Measurements from ENCODE around the gene LRMDA. TPM values are rescaled to one million over a fixed set of nuclear protein-coding genes. Genes with fewer than 3 reads are reported as not detected.

The LRMDA gene
- total and polyA plus RNA-seq, 2 of the 4 experiments (the other 2 are of a cell fraction) = 0.07 TPM; not detected in 1

DNA sequence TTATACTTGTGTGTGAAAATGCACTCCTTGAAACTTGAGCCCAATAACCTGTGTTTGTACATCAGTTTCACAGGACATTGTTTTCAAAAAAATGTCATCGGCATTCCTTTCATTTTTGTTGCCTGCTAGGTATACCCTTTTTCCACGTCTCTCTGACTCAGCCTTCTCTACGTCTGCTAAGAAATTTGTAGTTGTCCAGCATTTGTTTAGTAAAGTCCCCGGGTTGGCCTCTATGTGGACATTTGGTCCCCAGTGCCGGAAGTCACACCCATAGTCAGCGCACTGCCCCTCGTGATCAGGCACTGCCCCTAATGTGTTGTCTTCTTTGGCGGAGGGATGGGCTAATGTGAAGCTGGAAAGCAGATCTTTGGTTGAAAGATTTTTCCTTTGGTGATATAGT lies 222.3 kb downstream of the LRMDA start:
- Histone ChIP-seq H3K79me1 (ENCODE audit: low read depth in 1 of 2, low read length in 2 of 2) (no peaks in the 10 kb centered on the region), H3K4ac (ENCODE audit: low read depth, low read length) (no peak overlapping the region), H2AK5ac (ENCODE audit: low read depth, low read length) (no peak overlapping the region), H2AK9ac (replicated peaks; ENCODE audit: low read depth, low read length, poor library complexity) (no peak overlapping the region), H3K27ac (ENCODE audit: insufficient read depth, low read length) (no peak overlapping the region), H3K36me3 (ENCODE audit: control insufficient read depth, insufficient read depth, low read length) (no peaks in the 10 kb centered on the region), H3K9me3 (ENCODE audit: control insufficient read depth, insufficient read depth, low read length) (no peaks in the 10 kb centered on the region), H4K8ac (ENCODE audit: low read depth in 2 of 2, low read length in 2 of 2) (no peak overlapping the region), H2BK120ac (ENCODE audit: low read depth, low read length) (no peak overlapping the region), H2BK15ac (ENCODE audit: low read depth, low read length) (no peak overlapping the region), H4K20me1 (ENCODE audit: insufficient read depth, low read length) (no peaks in the 10 kb centered on the region), H3K4me3 (ENCODE audit: insufficient read depth, low read depth, low read length) (no peak overlapping the region), H3K27me3 (ENCODE audit: control insufficient read depth, insufficient read depth, low read length) (no peaks in the 10 kb centered on the region; the same call in 1 of the 2 replicates), H3K4me1 (ENCODE audit: control insufficient read depth, insufficient read depth, low read length) (no peaks in the 10 kb centered on the region), H2AFZ (replicated peaks; ENCODE audit: low read length, poor library complexity) (no peak overlapping the region), H2BK20ac (ENCODE audit: low read depth, low read length) (no peak overlapping the region), H2BK5ac (ENCODE audit: low read depth, low read length, poor library complexity, severe bottlenecking) (no peak overlapping the region), H3K23ac (ENCODE audit: low read depth, low read length) (no peak overlapping the region), H3K9ac (ENCODE audit: low read depth, low read length) (no peak overlapping the region), H3K14ac (replicated peaks; ENCODE audit: low read depth, low read length) (no peak overlapping the region), H3K9me1 (ENCODE audit: insufficient read depth, low read length) (no peaks in the 10 kb centered on the region), H4K5ac (ENCODE audit: low read depth, low read length) (no peak overlapping the region), H4K91ac (ENCODE audit: insufficient read depth, low read depth, low read length) (no peak overlapping the region), H3K18ac (ENCODE audit: low read depth, low read length) (no peak overlapping the region), H3K4me2 (ENCODE audit: low read depth, low read length) (no peak overlapping the region), H3K56ac (ENCODE audit: extremely low read depth, insufficient read depth, low read length) (no peak overlapping the region)
- dilution Hi-C loops (cut with HindIII; ENCODE audit: low sequenced_read_pairs, unreplicated experiment) (no loop called here), intact Hi-C loops (cut with micrococcal nuclease) (no loop called here), in situ Hi-C loops (cut with MboI; ENCODE audit: low sequenced_read_pairs) (no loop called here)
- no TSS peak for BruUV-seq (replicated peaks)
- WGBS, 2 experiments (ENCODE audit: extremely low coverage in 2 of 2, insufficient read length in 1 of 2) = no CpG with 5 or more reads among the region's 8 CpGs
- DNase-seq (no peak), ATAC-seq (ENCODE audit: low read depth) (no peak)
- POLR2A ChIA-PET (ENCODE audit: unreplicated experiment) = no interaction called here
- TF ChIP-seq MAZ (IDR thresholded peaks at IDR 0.05; ENCODE audit: borderline replicate concordance, low read depth, low read length) (no peak), MAFK (IDR thresholded peaks at IDR 0.05; ENCODE audit: low read depth, low read length) (no peak), NFE2L2 (IDR thresholded peaks at IDR 0.05; ENCODE audit: low read depth, low read length) (no peak), MXI1 (IDR thresholded peaks at IDR 0.05; ENCODE audit: borderline replicate concordance, low read depth, low read length) (no peak), RAD21 (IDR thresholded peaks at IDR 0.05; ENCODE audit: low read length) (no peak), POLR2A (IDR thresholded peaks at IDR 0.05; ENCODE audit: low read depth, low read length) (no peak), CHD1 (IDR thresholded peaks at IDR 0.05; ENCODE audit: low read depth, low read length) (no peak), RCOR1 (IDR thresholded peaks at IDR 0.05; ENCODE audit: insufficient replicate concordance, low read length) (no peak), CEBPB (IDR thresholded peaks at IDR 0.05; ENCODE audit: low read depth, low read length) (no peak), SMC3 (IDR thresholded peaks at IDR 0.05; ENCODE audit: low read depth, low read length) (no peak), BHLHE40 (IDR thresholded peaks at IDR 0.05; ENCODE audit: low read depth, low read length) (no peak)
- TF ChIP-seq, protein P1, sequence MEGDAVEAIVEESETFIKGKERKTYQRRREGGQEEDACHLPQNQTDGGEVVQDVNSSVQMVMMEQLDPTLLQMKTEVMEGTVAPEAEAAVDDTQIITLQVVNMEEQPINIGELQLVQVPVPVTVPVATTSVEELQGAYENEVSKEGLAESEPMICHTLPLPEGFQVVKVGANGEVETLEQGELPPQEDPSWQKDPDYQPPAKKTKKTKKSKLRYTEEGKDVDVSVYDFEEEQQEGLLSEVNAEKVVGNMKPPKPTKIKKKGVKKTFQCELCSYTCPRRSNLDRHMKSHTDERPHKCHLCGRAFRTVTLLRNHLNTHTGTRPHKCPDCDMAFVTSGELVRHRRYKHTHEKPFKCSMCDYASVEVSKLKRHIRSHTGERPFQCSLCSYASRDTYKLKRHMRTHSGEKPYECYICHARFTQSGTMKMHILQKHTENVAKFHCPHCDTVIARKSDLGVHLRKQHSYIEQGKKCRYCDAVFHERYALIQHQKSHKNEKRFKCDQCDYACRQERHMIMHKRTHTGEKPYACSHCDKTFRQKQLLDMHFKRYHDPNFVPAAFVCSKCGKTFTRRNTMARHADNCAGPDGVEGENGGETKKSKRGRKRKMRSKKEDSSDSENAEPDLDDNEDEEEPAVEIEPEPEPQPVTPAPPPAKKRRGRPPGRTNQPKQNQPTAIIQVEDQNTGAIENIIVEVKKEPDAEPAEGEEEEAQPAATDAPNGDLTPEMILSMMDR (conservative IDR thresholded peaks at IDR 0.05; ENCODE audit: low read depth, low read length) = no peak
- TF ChIP-seq, protein P2, sequence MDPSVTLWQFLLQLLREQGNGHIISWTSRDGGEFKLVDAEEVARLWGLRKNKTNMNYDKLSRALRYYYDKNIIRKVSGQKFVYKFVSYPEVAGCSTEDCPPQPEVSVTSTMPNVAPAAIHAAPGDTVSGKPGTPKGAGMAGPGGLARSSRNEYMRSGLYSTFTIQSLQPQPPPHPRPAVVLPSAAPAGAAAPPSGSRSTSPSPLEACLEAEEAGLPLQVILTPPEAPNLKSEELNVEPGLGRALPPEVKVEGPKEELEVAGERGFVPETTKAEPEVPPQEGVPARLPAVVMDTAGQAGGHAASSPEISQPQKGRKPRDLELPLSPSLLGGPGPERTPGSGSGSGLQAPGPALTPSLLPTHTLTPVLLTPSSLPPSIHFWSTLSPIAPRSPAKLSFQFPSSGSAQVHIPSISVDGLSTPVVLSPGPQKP (IDR thresholded peaks at IDR 0.05; ENCODE audit: borderline replicate concordance, low read depth, low read length) = no peak
- TF ChIP-seq, protein P3, sequence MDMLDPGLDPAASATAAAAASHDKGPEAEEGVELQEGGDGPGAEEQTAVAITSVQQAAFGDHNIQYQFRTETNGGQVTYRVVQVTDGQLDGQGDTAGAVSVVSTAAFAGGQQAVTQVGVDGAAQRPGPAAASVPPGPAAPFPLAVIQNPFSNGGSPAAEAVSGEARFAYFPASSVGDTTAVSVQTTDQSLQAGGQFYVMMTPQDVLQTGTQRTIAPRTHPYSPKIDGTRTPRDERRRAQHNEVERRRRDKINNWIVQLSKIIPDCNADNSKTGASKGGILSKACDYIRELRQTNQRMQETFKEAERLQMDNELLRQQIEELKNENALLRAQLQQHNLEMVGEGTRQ (IDR thresholded peaks at IDR 0.05; ENCODE audit: low read depth, low read length) = no peak
- CTCF ChIA-PET = no interaction called here

All from IMR-90 (cell line).